H1 (cell line): ENCODE measurements around the gene CCSER2.

Experiments used
- CTCF ChIP-seq, 3 experiments: IDR thresholded peaks; 1 replicate in 2 of 3; 2 replicates in 1 of 3; pipeline versions ENCODE4 v1.5.1 to v1.6.1; 2011; ENCODE audit warnings: low read length in 3 of 3, mild to moderate bottlenecking in 3 of 3, inconsistent platforms in 2 of 3, low read depth in 1 of 3, moderate library complexity in 1 of 3; ENCODE audit not compliant: insufficient read depth in 1 of 3; ENCODE audit errors: control extremely low read depth in 1 of 3
- EGR1 ChIP-seq: IDR thresholded peaks from 2 replicates; pipeline ENCODE4 v1.6.1; 2011; ENCODE audit warnings: low read depth, low read length, borderline replicate concordance
- EP300 ChIP-seq, 2 experiments: IDR thresholded peaks; 1 replicate in 1 of 2; 2 replicates in 1 of 2; pipeline ENCODE4 v1.6.1; 2011 to 2012; ENCODE audit warnings: low read depth in 2 of 2, low read length in 2 of 2, mild to moderate bottlenecking in 2 of 2, borderline replicate concordance in 1 of 2, inconsistent platforms in 1 of 2, moderate library complexity in 1 of 2
- FOSL1 ChIP-seq: IDR thresholded peaks from 2 replicates; pipeline ENCODE4 v1.6.1; 2011; ENCODE audit warnings: mild to moderate bottlenecking, low read depth, low read length, moderate library complexity; ENCODE audit not compliant: insufficient read depth
- HDAC6 ChIP-seq: IDR thresholded peaks from one replicate; pipeline ENCODE4 v1.7.1; 2012; ENCODE audit warnings: low read depth, mild to moderate bottlenecking, inconsistent platforms, low read length, moderate library complexity
- MAFK ChIP-seq: IDR thresholded peaks from 2 replicates; pipeline ENCODE4 v1.6.1; 2012; ENCODE audit warnings: low read depth, mild to moderate bottlenecking, improper control_type of control experiment, low read length
- MAX ChIP-seq: IDR thresholded peaks from 2 replicates; pipeline ENCODE4 v1.6.1; 2012; ENCODE audit warnings: inconsistent platforms
- POLR2A ChIP-seq, 2 experiments: IDR thresholded peaks; 1 replicate in 1 of 2; 2 replicates in 1 of 2; pipeline ENCODE4 v1.6.1; 2011; ENCODE audit warnings: low read depth in 2 of 2, low read length in 2 of 2, mild to moderate bottlenecking in 2 of 2; ENCODE audit errors: control extremely low read depth in 1 of 2
- POLR2AphosphoS5 ChIP-seq: IDR thresholded peaks from 2 replicates; pipeline ENCODE4 v1.6.1; 2011; ENCODE audit warnings: low read depth, low read length
- RAD21 ChIP-seq, 2 experiments: IDR thresholded peaks in 1 of 2; conservative IDR thresholded peaks in 1 of 2; 2 replicates each; pipeline ENCODE4 v1.6.1; 2011; ENCODE audit warnings: low read depth in 2 of 2, low read length in 2 of 2, improper control_type of control experiment in 1 of 2, inconsistent platforms in 1 of 2, mild to moderate bottlenecking in 1 of 2, moderate library complexity in 1 of 2
- RFX5 ChIP-seq: IDR thresholded peaks from 2 replicates; pipeline ENCODE4 v1.6.1; 2011; ENCODE audit warnings: low read depth, low read length, improper control_type of control experiment, borderline replicate concordance
- TEAD4 ChIP-seq: IDR thresholded peaks from 2 replicates; pipeline ENCODE4 v1.6.1; 2012; ENCODE audit warnings: low read depth, low read length, inconsistent platforms, mixed read lengths
- YY1 ChIP-seq: IDR thresholded peaks from 2 replicates; pipeline ENCODE4 v1.6.1; 2011; ENCODE audit warnings: low read depth, mild to moderate bottlenecking, low read length
- ZNF274 ChIP-seq: IDR thresholded peaks from 2 replicates; pipeline ENCODE4 v1.7.0; 2012; ENCODE audit warnings: low read length, borderline replicate concordance; ENCODE audit errors: extremely low read depth

- TF ChIP-seq EGR1 (no peak), EP300 (IDR thresholded peaks at IDR 0.05; ENCODE audit: borderline replicate concordance in 1 of 2, low read depth in 2 of 2, low read length in 2 of 2) (no peak), CTCF (IDR thresholded peaks at IDR 0.05; ENCODE audit: control extremely low read depth in 1 of 3, insufficient read depth in 1 of 3, low read depth in 1 of 3, low read length in 3 of 3) (no peak), HDAC6 (no peak), RAD21 (IDR thresholded peaks at IDR 0.05 in 1 of 2, conservative IDR thresholded peaks at IDR 0.05 in 1 of 2; ENCODE audit: low read depth in 2 of 2, low read length in 2 of 2) (no peak), MAX (no peak), YY1 (no peak), MAFK (no peak), POLR2AphosphoS5 (no peak), POLR2A (IDR thresholded peaks at IDR 0.05; ENCODE audit: control extremely low read depth in 1 of 2, low read depth in 2 of 2, low read length in 2 of 2) (no peak), RFX5 (no peak), TEAD4 (no peak), FOSL1 (no peak), ZNF274 (no peak)
Observed at GRCh38 chr10:84286695-84287094, 41.7 kb upstream of the CCSER2 start.
